ENCODE results near the gene ETF1.

ETF1 gene

DNA sequence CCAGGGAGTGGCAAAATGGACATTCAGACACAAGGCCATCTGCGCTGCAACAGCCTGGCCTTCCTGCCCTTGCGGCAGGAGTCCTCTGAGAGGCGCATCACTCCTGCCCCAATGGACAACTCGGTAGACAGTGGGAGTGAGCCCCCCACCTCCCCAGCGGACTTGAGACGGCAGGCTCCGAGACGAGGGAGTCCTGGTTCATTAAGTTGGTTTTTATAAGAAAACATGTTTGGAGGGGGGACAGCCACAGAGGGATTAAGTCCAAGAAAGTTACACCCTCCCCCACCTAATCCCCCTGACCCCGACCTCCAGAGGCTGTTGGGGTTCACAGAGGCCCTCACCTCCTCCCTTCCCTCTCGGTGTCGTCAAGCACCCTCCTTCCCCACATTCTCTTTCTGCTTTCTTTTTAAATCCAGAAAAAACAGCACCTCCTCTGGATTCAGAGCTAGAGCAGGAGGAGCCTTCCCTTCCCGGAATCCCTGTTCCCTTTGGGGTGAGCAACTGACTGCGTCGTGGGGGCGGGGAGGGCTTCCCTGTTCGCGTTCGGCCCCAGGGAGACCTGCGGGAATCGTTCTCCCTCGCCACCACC lies 79.5 kb downstream of the ETF1 start:
- DNase-seq (ENCODE audit: low read depth in 2 of 2), result no peak

DNA sequence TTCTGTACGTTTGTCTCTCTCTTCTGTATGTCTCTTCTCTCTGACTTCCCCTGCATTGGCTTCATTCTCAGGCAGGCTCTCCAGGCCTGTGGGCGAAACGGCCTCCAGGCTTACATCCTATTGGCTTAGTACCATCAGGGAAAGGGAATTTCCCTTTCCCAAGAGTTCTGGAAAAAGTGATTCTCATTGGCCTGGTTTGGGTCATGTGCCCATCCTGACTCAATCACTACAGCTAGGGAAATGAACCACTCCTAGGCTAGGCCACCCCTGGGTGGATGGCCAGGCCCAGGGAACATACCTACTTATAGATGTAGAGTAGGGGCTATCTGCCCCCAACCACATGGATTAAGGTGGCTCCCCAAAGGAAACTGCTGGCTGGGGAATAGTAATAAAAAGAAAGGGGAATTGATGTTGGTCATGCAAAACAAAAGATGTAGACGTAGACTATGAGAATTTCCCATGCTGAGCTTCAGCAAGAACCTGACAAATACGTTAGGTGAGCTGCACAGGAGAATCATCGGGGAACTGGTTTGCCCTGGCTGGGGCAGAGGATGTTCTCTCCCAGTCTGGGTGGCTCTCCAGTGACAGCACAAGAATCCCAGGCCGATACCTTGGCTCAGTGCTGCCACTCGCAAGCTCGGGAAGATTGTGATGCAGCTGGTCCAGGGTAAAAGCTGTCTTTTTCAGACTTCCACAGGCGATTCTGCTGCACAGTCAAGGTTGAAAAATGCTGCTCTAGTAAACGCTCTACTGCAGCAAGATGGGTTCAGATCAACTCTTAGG lies 81.5 kb downstream of the ETF1 start:
- no peak for DNase-seq (ENCODE audit: low read depth in 2 of 2)

DNA sequence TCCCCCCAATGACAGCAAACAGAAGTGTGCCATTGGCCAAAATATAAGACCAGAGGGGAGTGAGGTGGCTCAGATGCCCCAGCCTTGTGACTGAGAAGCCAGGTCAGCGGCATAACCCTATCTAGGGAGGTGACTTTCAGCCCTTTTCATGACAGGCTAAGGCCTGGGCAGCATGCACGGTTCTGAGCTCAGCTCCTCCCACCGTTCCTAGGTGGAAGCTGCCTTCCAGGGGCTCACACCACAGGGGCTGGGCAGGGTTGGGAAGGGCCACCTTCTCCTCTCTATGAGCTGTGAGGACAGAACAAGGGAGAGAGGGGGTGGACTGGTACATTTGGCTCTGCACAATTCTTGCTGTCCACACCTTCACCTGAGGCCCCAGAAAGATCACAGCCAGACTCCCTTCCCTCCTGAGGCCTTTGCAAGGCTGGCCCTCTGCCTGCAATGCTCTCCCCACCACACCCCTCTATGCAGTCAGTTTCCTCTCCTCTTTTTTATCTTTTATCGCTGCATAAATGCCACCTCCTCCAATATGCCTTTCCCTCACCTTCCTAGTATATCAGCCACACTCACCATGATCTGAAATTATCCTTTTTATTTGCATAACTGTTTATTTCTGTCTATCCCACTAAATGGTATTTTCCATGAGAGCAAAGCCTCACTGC lies 82.9 kb downstream of the ETF1 start:
- no peak for DNase-seq (ENCODE audit: low read depth in 2 of 2)

DNA sequence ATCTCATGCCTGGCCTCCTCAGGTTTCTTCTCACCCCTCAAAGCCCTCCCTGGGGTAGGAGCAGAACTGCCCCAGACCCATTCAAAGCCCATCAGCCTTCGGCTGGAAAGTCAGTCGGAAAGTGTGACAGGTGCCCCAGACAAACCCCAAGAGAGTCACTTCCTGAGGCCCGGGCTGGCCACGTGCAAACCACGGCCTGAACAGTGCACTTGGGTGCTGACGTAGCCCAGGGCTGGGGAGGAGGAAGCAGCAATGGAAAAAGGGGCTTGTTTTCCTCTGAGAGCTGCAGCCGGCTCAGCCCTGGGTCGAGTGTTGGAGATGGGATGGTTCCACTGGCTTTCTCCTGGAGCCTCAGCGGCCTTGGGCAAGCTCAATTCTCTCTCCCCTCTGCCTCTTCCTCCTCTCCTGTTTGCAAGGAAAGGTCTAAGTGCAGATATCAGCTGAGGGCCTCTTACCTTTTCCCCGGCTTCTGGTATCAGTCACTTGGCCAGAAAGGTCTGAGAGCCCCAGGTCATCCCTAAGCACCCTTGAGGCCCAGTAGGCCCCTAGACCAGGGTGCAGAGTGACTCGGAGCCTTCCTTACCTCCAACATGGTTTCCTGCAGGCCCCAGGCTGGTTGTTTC lies 83.6 kb downstream of the ETF1 start:
- peak; percentile 63 to 81 for DNase-seq (ENCODE audit: low read depth in 2 of 2)

DNA sequence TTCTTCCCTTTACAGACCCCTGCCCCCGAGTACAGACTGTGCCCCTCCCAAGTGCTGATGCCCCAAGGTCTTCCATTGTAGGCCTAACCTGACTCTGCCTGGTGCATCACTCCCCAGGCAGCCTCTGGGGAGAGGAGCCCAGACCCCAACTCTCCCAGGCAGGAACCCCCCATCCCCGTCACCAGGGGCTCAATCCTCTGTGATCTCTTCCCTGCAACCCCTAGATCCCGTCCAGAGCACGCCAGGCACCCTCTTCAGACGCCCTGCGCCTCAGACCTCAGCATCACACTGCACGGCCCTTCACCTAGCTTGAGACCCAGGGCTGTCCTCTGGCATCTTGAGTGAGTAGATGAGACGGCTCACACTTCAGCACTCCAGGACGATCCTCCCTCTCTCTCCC lies 84.2 kb downstream of the ETF1 start:
- no peak for DNase-seq (ENCODE audit: low read depth in 2 of 2)

DNA sequence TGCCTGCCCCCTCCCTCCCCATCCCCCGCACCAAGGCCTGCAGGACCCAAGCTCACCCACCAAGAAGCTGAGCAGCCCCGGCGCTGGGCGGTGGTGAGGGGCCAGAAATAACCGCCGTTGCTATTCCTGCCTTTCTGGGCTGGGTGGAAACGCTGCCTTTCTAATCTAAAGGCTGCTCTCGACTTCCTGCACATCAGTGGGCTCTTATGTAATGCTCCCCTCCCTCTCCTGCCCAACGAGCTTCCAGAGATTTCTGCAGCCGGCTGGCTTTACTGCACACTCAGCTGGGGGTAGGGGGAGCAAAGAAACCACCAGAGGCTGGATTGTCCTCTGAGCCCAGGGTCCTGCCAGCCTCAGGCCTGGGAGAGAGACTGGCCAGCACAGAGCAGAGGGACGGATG lies 84.7 kb downstream of the ETF1 start:
- DNase-seq (ENCODE audit: low read depth in 2 of 2), result no peak

DNA sequence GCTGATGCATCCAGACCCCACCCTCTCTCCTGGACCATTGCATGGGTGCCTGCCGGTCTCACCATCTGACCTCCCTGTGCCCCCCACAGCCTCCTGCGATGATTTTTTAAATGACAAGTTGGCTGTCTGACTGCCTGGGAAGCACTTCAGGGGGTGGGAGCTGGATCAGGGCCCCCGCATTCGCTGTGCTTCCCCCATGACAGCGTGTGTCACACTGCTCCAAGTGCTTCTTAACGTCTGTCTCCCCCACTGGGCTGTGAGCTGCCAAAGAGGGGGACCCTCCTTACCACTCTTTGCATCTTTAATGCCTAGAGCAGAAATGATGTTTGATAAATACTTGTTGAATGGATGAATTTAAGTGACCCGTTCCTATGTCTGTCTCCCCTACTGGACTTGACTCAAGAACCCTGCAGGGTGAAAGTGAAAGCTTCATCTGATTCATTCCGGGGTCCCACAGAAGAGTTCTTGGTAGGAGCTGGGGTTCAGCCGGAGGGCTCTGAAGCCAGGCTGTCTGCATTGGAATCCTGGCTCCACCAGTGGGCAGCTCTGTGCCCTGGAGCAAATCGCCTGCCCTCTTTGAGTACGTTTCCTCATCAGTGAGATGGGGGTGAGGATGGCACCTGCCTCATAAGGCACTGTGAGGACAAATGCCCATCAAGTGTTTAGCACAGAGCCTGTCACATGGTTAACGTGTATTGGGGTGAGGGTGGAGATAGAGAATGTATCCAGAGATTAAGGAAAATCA lies 85.3 kb downstream of the ETF1 start:
- no peak for DNase-seq (ENCODE audit: low read depth in 2 of 2)
